OCI-LY7 (cell line): Measurements from ENCODE around the gene NRCAM. TPM values are rescaled to one million over a fixed set of nuclear protein-coding genes. Genes with fewer than 3 reads are reported as not detected.

Experiments
- BruUV-seq: library from RNA; stranded (reverse); fragments of 400-500 nt; replicated peaks from 2 replicates; lab custom pipeline; 2021; lab: Mats Ljungman, UMichigan
- CTCF ChIA-PET: fragments of 300-600 bp; sonication (Branson Sonifier 250); formaldehyde crosslinking; loops from one replicate; lab custom pipeline; 2022; ENCODE audit warnings: antibody characterized with exemption; ENCODE audit not compliant: unreplicated experiment; lab: Charles Lee
- POLR2A ChIA-PET: fragments of 300-600 bp; sonication (Branson Sonifier 250); formaldehyde crosslinking; loops from one replicate; lab custom pipeline; 2022; ENCODE audit warnings: antibody characterized with exemption; lab: Charles Lee
- DNase-seq: peaks from one replicate; pipeline ENCODE4 v3.0.0-alpha.2; 2015; ENCODE audit warnings: low spot score
- H2AFZ ChIP-seq: fragments of 200-600 bp; sonication (generic), shearing (Covaris generic); 2 replicates; pipeline ENCODE4 v1.6.1; 2014; ENCODE audit warnings: mild to moderate bottlenecking, antibody characterized with exemption, low read length, moderate library complexity
- H3K27ac ChIP-seq: fragments of 200-600 bp; sonication (generic); 2 replicates; pipeline ENCODE4 v1.5.1; 2014; ENCODE audit warnings: mixed run types, low read depth, mild to moderate bottlenecking, moderate library complexity, low read length, inconsistent platforms; ENCODE audit not compliant: poor library complexity, severe bottlenecking
- H3K36me3 ChIP-seq: fragments of 200-600 bp; sonication (generic); 2 replicates; pipeline ENCODE4 v1.6.1; 2014; ENCODE audit warnings: mild to moderate bottlenecking, antibody characterized with exemption, low read length, moderate library complexity, mixed read lengths; ENCODE audit not compliant: insufficient read depth
- H3K4me1 ChIP-seq: fragments of 200-600 bp; sonication (generic); 2 replicates; pipeline ENCODE4 v1.5.1; 2014; ENCODE audit warnings: mild to moderate bottlenecking, low read length; ENCODE audit not compliant: insufficient read depth, poor library complexity, severe bottlenecking
- H3K4me2 ChIP-seq: fragments of 200-600 bp; sonication (generic); 2 replicates; pipeline ENCODE4 v1.6.1; 2014; ENCODE audit warnings: mild to moderate bottlenecking, low read length
- H3K4me3 ChIP-seq: fragments of 200-600 bp; sonication (generic); 2 replicates; pipeline ENCODE4 v1.5.1; 2014; ENCODE audit warnings: mild to moderate bottlenecking, low read depth, low read length; ENCODE audit not compliant: poor library complexity, severe bottlenecking
- H3K79me2 ChIP-seq: fragments of 200-600 bp; sonication (generic); 2 replicates; pipeline ENCODE4 v1.6.1; 2016; ENCODE audit warnings: low read depth, mild to moderate bottlenecking, low read length, moderate library complexity, mixed read lengths; ENCODE audit not compliant: insufficient read depth
- H3K9me2 ChIP-seq: fragments of 200-600 bp; sonication (generic); 2 replicates; pipeline ENCODE4 v1.6.1; 2016; ENCODE audit warnings: mild to moderate bottlenecking, low read length, mixed read lengths; ENCODE audit not compliant: insufficient read depth
- H3K9me3 ChIP-seq: fragments of 200-600 bp; sonication (generic); 2 replicates; pipeline ENCODE4 v1.6.1; 2014; ENCODE audit warnings: mild to moderate bottlenecking, mixed run types, low read length, mixed read lengths
- H4K20me1 ChIP-seq: fragments of 200-600 bp; sonication (generic); 2 replicates; pipeline ENCODE4 v1.6.1; 2014; ENCODE audit warnings: mild to moderate bottlenecking, antibody characterized with exemption, low read length, moderate library complexity, mixed read lengths; ENCODE audit not compliant: insufficient read depth
- EZH2phosphoT487 ChIP-seq: fragments of 200-600 bp; sonication (generic); IDR thresholded peaks from 2 replicates; pipeline ENCODE4 v1.6.1; 2018; ENCODE audit warnings: low read depth, borderline replicate concordance, mild to moderate bottlenecking, mixed run types, antibody characterized with exemption, low read length, moderate library complexity, mixed read lengths
- intact Hi-C: fragments of 100-400 bp; cut with micrococcal nuclease; formaldehyde crosslinking; loops from one replicate; pipeline ENCODE4 v1.10.0; 2022; ENCODE audit not compliant: unreplicated experiment
- total RNA-seq, 2 experiments: library from RNA; depleted of rRNA in 1 of 2; stranded (reverse); fragments of >200 nt in 1 of 2; shearing (Covaris generic) in 1 of 2; gene quantifications; 2 replicates each; pipeline ENCODE4 v1.2.3, GENCODE V29; 2014 to 2022
- TF ChIP-seq, protein P1 (sequence below): fragments of 200-600 bp; sonication (generic); conservative IDR thresholded peaks from 2 replicates; pipeline ENCODE4 v1.5.1; 2014; ENCODE audit warnings: mild to moderate bottlenecking, antibody characterized with exemption, low read length, moderate library complexity, mixed read lengths

The NRCAM gene
- total RNA-seq, 2 experiments from 2014 or later: not detected

DNA sequence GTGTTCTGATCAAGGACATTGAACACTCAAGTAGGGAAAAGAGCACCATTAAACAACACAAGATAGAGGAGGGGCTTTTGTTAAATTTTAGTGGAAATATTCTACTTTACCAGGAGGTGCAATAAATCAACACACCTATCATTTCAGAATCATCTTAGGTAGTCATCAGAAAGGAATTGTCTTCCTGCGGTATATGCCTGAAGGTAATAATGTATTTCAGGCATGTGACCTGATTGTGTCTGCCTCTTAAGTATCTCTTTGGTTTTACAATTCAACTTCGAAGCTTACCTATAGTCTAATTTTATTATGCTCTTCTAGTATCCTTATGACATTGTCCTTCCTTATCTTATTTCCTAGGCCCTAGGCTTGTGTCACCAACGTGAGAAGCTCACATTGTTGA is 267.5 kb downstream of the NRCAM start:
- no peaks in the 10 kb centered on the region for H3K9me3 ChIP-seq
- H3K4me2 ChIP-seq: no peak overlapping the region
- no peak overlapping the region for H2AFZ ChIP-seq
- BruUV-seq: no TSS peak
- DNase-seq: no peak
- H3K9me2 ChIP-seq: no peaks in the 10 kb centered on the region
- CTCF ChIA-PET: no interaction called here
- TF ChIP-seq, protein P1, sequence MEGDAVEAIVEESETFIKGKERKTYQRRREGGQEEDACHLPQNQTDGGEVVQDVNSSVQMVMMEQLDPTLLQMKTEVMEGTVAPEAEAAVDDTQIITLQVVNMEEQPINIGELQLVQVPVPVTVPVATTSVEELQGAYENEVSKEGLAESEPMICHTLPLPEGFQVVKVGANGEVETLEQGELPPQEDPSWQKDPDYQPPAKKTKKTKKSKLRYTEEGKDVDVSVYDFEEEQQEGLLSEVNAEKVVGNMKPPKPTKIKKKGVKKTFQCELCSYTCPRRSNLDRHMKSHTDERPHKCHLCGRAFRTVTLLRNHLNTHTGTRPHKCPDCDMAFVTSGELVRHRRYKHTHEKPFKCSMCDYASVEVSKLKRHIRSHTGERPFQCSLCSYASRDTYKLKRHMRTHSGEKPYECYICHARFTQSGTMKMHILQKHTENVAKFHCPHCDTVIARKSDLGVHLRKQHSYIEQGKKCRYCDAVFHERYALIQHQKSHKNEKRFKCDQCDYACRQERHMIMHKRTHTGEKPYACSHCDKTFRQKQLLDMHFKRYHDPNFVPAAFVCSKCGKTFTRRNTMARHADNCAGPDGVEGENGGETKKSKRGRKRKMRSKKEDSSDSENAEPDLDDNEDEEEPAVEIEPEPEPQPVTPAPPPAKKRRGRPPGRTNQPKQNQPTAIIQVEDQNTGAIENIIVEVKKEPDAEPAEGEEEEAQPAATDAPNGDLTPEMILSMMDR: no peak
- TF ChIP-seq EZH2phosphoT487: no peak
- intact Hi-C loops: loop anchor here (10.0 kb wide), 1 partner anchor 406 kb away; no protein-coding TSS in a partner anchor
- POLR2A ChIA-PET: interaction anchor here (1.1 to 1.4 kb wide), 2 partner anchors 41 to 283 kb away, joined by 3 read pairs; no protein-coding TSS in a partner anchor
- H4K20me1 ChIP-seq: no peaks in the 10 kb centered on the region
- H3K4me3 ChIP-seq: no peak overlapping the region
- no peak overlapping the region for H3K27ac ChIP-seq
- H3K79me2 ChIP-seq: no peaks in the 10 kb centered on the region
- H3K36me3 ChIP-seq: no peaks in the 10 kb centered on the region
- no peaks in the 10 kb centered on the region for H3K4me1 ChIP-seq

DNA sequence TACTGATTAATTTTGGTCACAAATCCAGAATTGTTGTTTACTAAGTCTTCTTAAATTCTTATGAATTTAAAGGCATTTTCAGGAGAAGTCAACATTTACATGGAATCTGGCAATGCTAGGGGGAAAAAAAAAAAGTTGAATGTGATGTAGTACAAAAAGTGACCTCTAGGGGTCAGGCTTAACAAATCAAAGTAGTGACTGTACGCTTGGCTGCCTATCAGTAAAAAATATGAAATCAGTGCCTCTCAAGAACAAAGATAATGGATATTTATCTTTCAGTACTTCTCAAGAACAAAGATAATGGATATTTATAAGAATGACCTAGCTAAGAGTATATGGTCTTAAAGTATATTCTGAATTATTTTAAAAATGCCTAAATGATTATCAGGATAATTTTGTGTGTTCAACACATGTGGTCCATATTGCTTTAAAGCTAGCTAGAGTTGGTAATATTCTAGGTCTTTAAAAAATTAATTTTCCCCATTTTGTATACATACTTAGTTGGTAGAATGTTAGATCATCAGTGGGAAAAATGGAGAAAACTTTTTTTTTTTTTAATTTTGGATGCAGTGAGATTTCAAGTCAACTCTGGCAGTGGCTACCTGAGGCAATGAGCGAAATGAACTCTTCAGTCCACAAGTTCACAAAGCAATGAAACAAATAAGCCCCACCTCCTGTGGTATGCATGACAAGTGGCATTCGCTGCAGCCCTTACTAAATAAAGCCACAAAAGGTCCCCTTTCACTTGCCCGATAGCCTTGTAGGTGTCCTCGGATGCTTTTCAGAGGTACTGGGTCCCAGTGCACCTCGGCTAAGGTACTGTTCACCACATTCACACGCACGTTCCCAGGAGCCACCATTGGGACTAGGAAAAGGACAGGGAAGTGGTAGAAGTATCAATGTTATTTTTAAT is 274.9 kb downstream of the NRCAM start:
- no peak overlapping the region for H3K27ac ChIP-seq
- no peaks in the 10 kb centered on the region for H3K9me2 ChIP-seq
- TF ChIP-seq, protein P1: peak; percentile 94
- no peak for TF ChIP-seq EZH2phosphoT487
- ChIA-PET CTCF (no interaction called here), POLR2A (interaction anchor here (0.7 to 1.0 kb wide), 2 partner anchors 316 to 564 kb away, joined by 3 read pairs; no protein-coding TSS in a partner anchor)
- no peaks in the 10 kb centered on the region for H3K79me2 ChIP-seq
- H4K20me1 ChIP-seq: no peaks in the 10 kb centered on the region
- no peak overlapping the region for H3K4me3 ChIP-seq
- no peaks in the 10 kb centered on the region for H3K9me3 ChIP-seq
- no peak overlapping the region for H3K4me2 ChIP-seq
- no peaks in the 10 kb centered on the region for H3K36me3 ChIP-seq
- H3K4me1 ChIP-seq: no peaks in the 10 kb centered on the region
- BruUV-seq: no TSS peak
- H2AFZ ChIP-seq: peak overlapping the region; percentile 20; the same call in 1 of the 2 replicates
- intact Hi-C loops: loop anchor here (1.0 to 10.0 kb wide), 3 partner anchors 279 to 413 kb away; no protein-coding TSS in a partner anchor
- peak; percentile 45 for DNase-seq
